BLaER1 (cell line): ENCODE measurements around the gene C5AR1.
"Not testable (repeated sequence)": the region's sequence is repeated elsewhere in the genome, so short reads cannot be mapped to it uniquely, and the experiment has no call there.

Source experiments
- H3K27ac ChIP-seq: shearing (Covaris generic); formaldehyde crosslinking; 2 replicates; pipeline ENCODE4 v1.8.1; 2022
- H3K27me3 ChIP-seq: shearing (Covaris generic); formaldehyde crosslinking; 2 replicates; pipeline ENCODE4 v1.8.1; 2022
- H3K36me3 ChIP-seq: shearing (Covaris generic); formaldehyde crosslinking; 2 replicates; pipeline ENCODE4 v1.8.1; 2022
- H3K4me1 ChIP-seq: shearing (Covaris generic); formaldehyde crosslinking; 2 replicates; pipeline ENCODE4 v1.8.1; 2022
- H3K4me2 ChIP-seq: shearing (Covaris generic); formaldehyde crosslinking; 2 replicates; pipeline ENCODE4 v1.8.1; 2022
- H3K4me3 ChIP-seq: shearing (Covaris generic); formaldehyde crosslinking; 2 replicates; pipeline ENCODE4 v1.8.1; 2022
- H3K9ac ChIP-seq: shearing (Covaris generic); formaldehyde crosslinking; 2 replicates; pipeline ENCODE4 v1.8.1; 2022
- H3K9me3 ChIP-seq: shearing (Covaris generic); formaldehyde crosslinking; 2 replicates; pipeline ENCODE4 v1.8.1; 2022
- H4K20me1 ChIP-seq: shearing (Covaris generic); formaldehyde crosslinking; 2 replicates; pipeline ENCODE4 v1.8.1; 2022
- Cebpa-rat ChIP-seq: shearing (Covaris generic); IDR thresholded peaks from 2 replicates; pipeline ENCODE4 v1.8.1; 2022

Gene C5AR1

DNA sequence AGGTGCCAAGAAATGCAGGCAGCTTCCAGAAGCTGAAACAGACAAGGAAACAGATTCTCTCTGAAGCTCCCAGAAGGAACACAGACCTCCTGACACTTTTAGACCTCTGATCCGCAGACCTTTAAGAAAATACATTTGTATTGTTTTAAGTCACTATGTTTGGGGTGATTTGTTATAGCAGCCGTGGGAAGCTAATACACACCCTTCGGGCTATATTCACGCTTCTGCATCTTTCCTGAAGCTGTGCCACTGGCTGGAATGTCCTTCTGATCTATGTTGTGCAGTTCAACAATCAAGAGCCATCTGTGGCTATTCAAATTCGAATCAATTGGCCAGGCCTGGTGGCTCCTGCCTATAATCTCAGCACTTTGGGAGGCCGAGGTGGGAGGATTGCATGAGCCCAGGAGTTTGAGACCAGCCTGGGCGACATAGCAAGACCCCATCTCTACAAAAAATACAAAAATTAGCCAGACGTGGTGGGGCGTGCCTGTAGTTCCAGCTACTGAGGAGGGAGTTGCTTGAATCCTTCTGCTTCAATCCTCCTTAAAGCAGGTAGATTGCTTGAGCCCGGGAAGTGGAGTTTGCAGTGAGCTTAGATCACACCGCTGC, 33.6 kb downstream of the C5AR1 start:
- H3K4me1 ChIP-seq, result no peaks in the 10 kb centered on the region
- no peaks in the 10 kb centered on the region for H3K36me3 ChIP-seq
- H4K20me1 ChIP-seq, result no peaks in the 10 kb centered on the region
- no peaks in the 10 kb centered on the region for H3K9me3 ChIP-seq
- no peak overlapping the region for H3K9ac ChIP-seq
- H3K27ac ChIP-seq, result no peak overlapping the region
- no peak for TF ChIP-seq Cebpa-rat
- H3K4me2 ChIP-seq, result no peak overlapping the region
- no peaks in the 10 kb centered on the region for H3K27me3 ChIP-seq
- H3K4me3 ChIP-seq, result no peak overlapping the region

- Histone ChIP-seq H4K20me1 (no peaks in the 10 kb centered on the region), H3K27me3 (no peaks in the 10 kb centered on the region), H3K9me3 (no peaks in the 10 kb centered on the region), H3K4me1 (peaks cover 5% of the 10 kb centered on the region), H3K9ac (no peak overlapping the region), H3K4me3 (no peak overlapping the region), H3K36me3 (no peaks in the 10 kb centered on the region), H3K4me2 (no peak overlapping the region), H3K27ac (no peak overlapping the region)
- no peak for TF ChIP-seq Cebpa-rat
These were observed 34.8 kb downstream of the C5AR1 start for GRCh38 chr19:47344425-47344824.

DNA sequence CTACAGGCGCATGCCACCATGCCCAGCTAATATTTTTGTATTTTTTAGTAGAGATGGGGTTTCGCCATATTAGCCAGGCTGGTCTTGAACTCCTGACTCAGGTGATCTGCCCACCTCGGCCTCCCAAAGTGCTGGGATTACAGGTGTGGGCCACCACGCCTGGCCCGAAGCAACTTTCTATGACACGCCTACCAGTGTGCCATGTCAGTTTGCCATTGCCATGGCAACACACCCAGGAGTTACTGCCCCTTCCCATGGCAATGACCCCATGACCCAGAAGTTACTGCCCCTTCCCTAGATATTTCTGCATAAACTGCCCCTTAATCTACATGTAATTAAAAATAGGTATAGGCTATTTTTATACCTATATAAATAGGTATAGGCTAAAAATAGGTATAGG, 36.4 kb downstream of the C5AR1 start:
- not testable (repeated sequence) for H3K4me2 ChIP-seq, H3K27me3 ChIP-seq, H4K20me1 ChIP-seq, H3K9ac ChIP-seq, H3K36me3 ChIP-seq, H3K9me3 ChIP-seq, H3K4me3 ChIP-seq, H3K27ac ChIP-seq
- peaks cover 20% of the 10 kb centered on the region for H3K4me1 ChIP-seq

- H3K4me2 ChIP-seq, result peak within 1 kb of the TSS; percentile 99
- H4K20me1 ChIP-seq, result peaks cover 30% of the 10 kb centered on the region
- peak within 1 kb of the TSS; percentile 93 for H3K4me3 ChIP-seq
- no peak for TF ChIP-seq Cebpa-rat
- no peaks in the 10 kb centered on the region for H3K27me3 ChIP-seq
- H3K9ac ChIP-seq, result peak within 1 kb of the TSS; percentile 91
- no peaks in the 10 kb centered on the region for H3K9me3 ChIP-seq
- peaks cover 31% of the 10 kb centered on the region for H3K36me3 ChIP-seq
- peaks cover 31% of the 10 kb centered on the region for H3K4me1 ChIP-seq
- H3K27ac ChIP-seq, result peak within 1 kb of the TSS; percentile 79
These were observed 39.4 kb downstream of the C5AR1 start, which contains the start of gene DHX34 for GRCh38 chr19:47348819-47349795. TSS of gene DHX34 (plus strand) at chr19:47349315. CDS start at chr19:47353031, 3,716 bp downstream.

- Histone ChIP-seq H3K9me3 (no peaks in the 10 kb centered on the region), H3K4me3 (no peak overlapping the region), H3K4me1 (peaks cover 31% of the 10 kb centered on the region), H4K20me1 (peaks cover 45% of the 10 kb centered on the region), H3K36me3 (peaks cover 46% of the 10 kb centered on the region), H3K9ac (no peak overlapping the region), H3K27ac (no peak overlapping the region), H3K4me2 (peak overlapping the region; percentile 99), H3K27me3 (no peaks in the 10 kb centered on the region)
- no peak for TF ChIP-seq Cebpa-rat
These were observed 41.0 kb downstream of the C5AR1 start for GRCh38 chr19:47350630-47351029.

GRCh38 chr19:47351548-47351947, 41.9 kb downstream of the C5AR1 start:
- no peak overlapping the region for H3K4me3 ChIP-seq
- no peak overlapping the region; the same call in 1 of the 2 replicates for H3K27ac ChIP-seq
- no peaks in the 10 kb centered on the region for H3K27me3 ChIP-seq
- peaks cover 31% of the 10 kb centered on the region for H3K4me1 ChIP-seq
- peaks cover 54% of the 10 kb centered on the region for H4K20me1 ChIP-seq
- peaks cover 55% of the 10 kb centered on the region for H3K36me3 ChIP-seq
- TF ChIP-seq Cebpa-rat, result no peak
- no peaks in the 10 kb centered on the region for H3K9me3 ChIP-seq
- H3K4me2 ChIP-seq, result peak overlapping the region; percentile 99
- no peak overlapping the region for H3K9ac ChIP-seq

DNA sequence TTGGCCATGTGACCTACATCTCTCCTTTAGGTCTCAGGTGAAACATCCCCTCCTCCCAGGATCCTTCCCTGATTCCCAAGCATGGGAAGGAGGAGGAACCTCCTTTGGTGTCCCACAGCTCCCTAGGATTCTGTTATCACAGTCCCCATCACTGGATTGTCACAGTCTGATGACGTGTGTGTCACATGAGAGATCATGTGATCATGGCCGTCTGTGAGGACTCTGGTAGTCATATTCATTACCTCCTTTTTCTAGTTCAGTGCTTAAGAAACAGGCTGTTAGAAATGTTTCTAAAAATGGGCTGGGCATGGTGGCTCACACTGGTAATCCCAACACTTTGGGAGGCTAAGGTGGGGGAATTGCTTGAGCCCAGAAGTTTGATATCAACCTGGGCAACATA, 42.4 kb downstream of the C5AR1 start:
- Histone ChIP-seq H3K9ac (no peak overlapping the region), H3K36me3 (peaks cover 61% of the 10 kb centered on the region), H3K27ac (no peak overlapping the region; the same call in 1 of the 2 replicates), H3K4me1 (peaks cover 31% of the 10 kb centered on the region), H3K27me3 (no peaks in the 10 kb centered on the region), H3K4me2 (0 out of 2 replicates have a peak overlapping the region, but pooled peaks have one; percentile 99), H4K20me1 (peaks cover 60% of the 10 kb centered on the region), H3K9me3 (no peaks in the 10 kb centered on the region), H3K4me3 (no peak overlapping the region)
- TF ChIP-seq Cebpa-rat, result no peak

DNA sequence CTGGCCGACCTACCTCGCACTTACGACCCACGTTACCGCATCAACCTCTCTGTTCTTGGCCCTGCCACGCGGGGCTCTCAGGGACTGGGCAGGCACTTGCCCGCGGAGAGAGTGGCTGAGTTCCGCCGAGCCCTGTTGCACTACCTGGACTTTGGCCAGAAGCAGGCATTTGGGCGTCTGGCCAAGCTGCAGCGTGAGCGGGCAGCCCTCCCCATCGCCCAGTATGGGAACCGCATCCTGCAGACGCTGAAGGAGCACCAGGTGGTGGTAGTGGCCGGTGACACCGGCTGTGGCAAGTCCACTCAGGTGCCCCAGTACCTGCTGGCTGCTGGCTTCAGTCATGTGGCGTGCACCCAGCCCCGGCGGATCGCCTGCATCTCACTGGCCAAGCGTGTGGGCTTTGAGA, 43.6 kb downstream of the C5AR1 start:
- no peak for TF ChIP-seq Cebpa-rat
- Histone ChIP-seq H3K4me3 (no peak overlapping the region), H4K20me1 (peaks cover 72% of the 10 kb centered on the region), H3K27ac (no peak overlapping the region), H3K27me3 (no peaks in the 10 kb centered on the region), H3K9me3 (no peaks in the 10 kb centered on the region), H3K36me3 (peaks cover 73% of the 10 kb centered on the region), H3K9ac (no peak overlapping the region), H3K4me1 (peaks cover 31% of the 10 kb centered on the region), H3K4me2 (no peak overlapping the region)

DNA sequence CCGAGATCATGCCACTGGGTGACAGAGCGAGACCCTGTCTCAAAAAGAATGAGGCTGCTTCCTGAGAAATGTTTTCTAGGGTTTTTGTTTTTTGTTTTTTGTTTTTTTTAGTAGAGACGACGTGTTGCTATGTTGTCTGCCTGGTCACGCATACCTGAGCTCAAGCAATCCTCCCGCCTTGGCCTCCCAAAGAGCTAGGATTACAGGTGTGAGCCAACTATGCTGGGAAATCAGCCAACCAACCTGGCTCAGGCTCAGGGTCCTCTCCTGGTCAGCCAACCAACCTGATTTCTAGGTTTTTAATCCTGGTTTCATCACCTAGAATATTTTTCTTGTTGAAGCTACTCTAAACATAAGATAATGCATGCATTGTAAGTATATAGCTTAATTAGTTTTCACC, 47.2 kb downstream of the C5AR1 start:
- TF ChIP-seq Cebpa-rat, result no peak
- no peak overlapping the region for H3K4me3 ChIP-seq
- no peaks in the 10 kb centered on the region for H3K9me3 ChIP-seq
- peaks cover 96% of the 10 kb centered on the region for H4K20me1 ChIP-seq
- no peaks in the 10 kb centered on the region for H3K27me3 ChIP-seq
- no peak overlapping the region for H3K27ac ChIP-seq
- 0 out of 2 replicates have a peak, but pooled peaks cover 3% of the 10 kb centered on the region for H3K4me1 ChIP-seq
- peaks cover 100% of the 10 kb centered on the region for H3K36me3 ChIP-seq
- no peak overlapping the region for H3K4me2 ChIP-seq
- H3K9ac ChIP-seq, result no peak overlapping the region
